IPS-18a (cell line): ENCODE measurements around the gene PRXL2A.
"Not testable (repeated sequence)": the region's sequence is repeated elsewhere in the genome, so short reads cannot be mapped to it uniquely, and the experiment has no call there.

Experiments
- H3K27ac ChIP-seq: one replicate; pipeline ENCODE4 v1.5.1; 2013; ENCODE audit warnings: low read length
- H3K27me3 ChIP-seq: one replicate; pipeline ENCODE4 v1.6.1; 2013; ENCODE audit warnings: mild to moderate bottlenecking, low read length; ENCODE audit not compliant: control insufficient read depth, insufficient read depth
- H3K36me3 ChIP-seq: one replicate; pipeline ENCODE4 v1.6.1; 2013; ENCODE audit warnings: low read depth, low read length; ENCODE audit not compliant: control insufficient read depth
- H3K4me1 ChIP-seq: one replicate; pipeline ENCODE4 v1.6.1; 2013; ENCODE audit warnings: low read depth, low read length; ENCODE audit not compliant: control insufficient read depth
- H3K4me3 ChIP-seq: one replicate; pipeline ENCODE4 v1.5.1; 2013; ENCODE audit warnings: low read length
- H3K9ac ChIP-seq: one replicate; pipeline ENCODE4 v1.6.1; 2013; ENCODE audit warnings: mild to moderate bottlenecking, low read length, moderate library complexity
- H3K9me3 ChIP-seq: one replicate; pipeline ENCODE4 v1.6.1; 2013; ENCODE audit warnings: low read depth, low read length; ENCODE audit not compliant: control insufficient read depth

PRXL2A gene

DNA sequence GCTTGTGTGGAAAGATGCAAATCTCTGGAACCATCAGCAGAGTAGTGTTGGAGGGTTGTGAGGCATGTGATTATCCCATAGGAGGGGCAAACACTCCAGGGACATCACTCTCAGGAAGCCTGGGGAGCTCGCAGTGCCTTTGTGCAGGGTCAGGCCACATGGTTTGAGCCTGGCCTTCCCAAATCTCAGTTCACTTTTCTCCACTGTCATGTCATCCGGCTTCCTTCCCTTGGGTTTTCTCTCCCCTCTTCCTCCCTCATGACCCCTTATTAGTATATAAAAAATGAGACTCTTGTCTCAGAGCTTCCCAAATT lies 66.2 kb downstream of the PRXL2A start:
- no peaks in the 10 kb centered on the region for H3K27me3 ChIP-seq
- H3K4me3 ChIP-seq = no peak overlapping the region
- H3K9me3 ChIP-seq = no peaks in the 10 kb centered on the region
- H3K4me1 ChIP-seq = peaks cover 19% of the 10 kb centered on the region
- H3K36me3 ChIP-seq = no peaks in the 10 kb centered on the region
- H3K9ac ChIP-seq = no peak overlapping the region
- H3K27ac ChIP-seq = no peak overlapping the region

GRCh38 chr10:80474941-80475340 lies 66.6 kb downstream of the PRXL2A start:
- Histone ChIP-seq H3K36me3 (no peaks in the 10 kb centered on the region), H3K4me1 (peaks cover 19% of the 10 kb centered on the region), H3K4me3 (no peak overlapping the region), H3K27ac (no peak overlapping the region), H3K9ac (no peak overlapping the region), H3K9me3 (no peaks in the 10 kb centered on the region), H3K27me3 (no peaks in the 10 kb centered on the region)

- H3K36me3 ChIP-seq, H3K9ac ChIP-seq, H3K27me3 ChIP-seq, H3K4me3 ChIP-seq, H3K9me3 ChIP-seq, H3K27ac ChIP-seq: not testable (repeated sequence)
- peaks cover 19% of the 10 kb centered on the region for H3K4me1 ChIP-seq
Measured at GRCh38 chr10:80475641-80476040, 67.3 kb downstream of the PRXL2A start.

- H3K27ac ChIP-seq = no peak overlapping the region
Measured at GRCh38 chr10:80476685-80477084, 68.3 kb downstream of the PRXL2A start.

DNA sequence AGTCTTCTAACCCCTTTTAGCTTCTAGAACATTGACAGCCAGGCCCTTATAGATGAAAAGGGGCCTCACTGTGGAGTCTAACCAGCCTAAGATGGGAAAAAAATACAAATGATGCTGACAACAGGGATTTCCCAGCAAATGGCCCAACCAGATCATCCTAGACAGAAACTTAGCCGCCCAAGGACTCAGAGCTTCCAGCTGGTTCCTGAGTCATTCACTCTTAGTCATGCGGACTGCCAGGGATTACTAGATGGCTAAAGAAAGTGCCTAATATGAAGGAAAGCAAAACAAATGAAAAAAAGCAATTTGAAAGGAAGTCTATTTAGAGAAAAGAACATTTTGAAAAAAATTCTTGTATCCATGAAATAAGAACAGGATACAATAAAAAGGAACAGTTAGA lies 69.5 kb downstream of the PRXL2A start:
- peaks cover 20% of the 10 kb centered on the region for H3K4me1 ChIP-seq

More at GRCh38 chr10:80476685-80477084, 68.3 kb downstream of the PRXL2A start:
- Histone ChIP-seq H3K4me1 (peaks cover 19% of the 10 kb centered on the region), H3K9me3 (no peaks in the 10 kb centered on the region), H3K27me3 (no peaks in the 10 kb centered on the region), H3K4me3 (no peak overlapping the region), H3K36me3 (no peaks in the 10 kb centered on the region), H3K9ac (no peak overlapping the region)

DNA sequence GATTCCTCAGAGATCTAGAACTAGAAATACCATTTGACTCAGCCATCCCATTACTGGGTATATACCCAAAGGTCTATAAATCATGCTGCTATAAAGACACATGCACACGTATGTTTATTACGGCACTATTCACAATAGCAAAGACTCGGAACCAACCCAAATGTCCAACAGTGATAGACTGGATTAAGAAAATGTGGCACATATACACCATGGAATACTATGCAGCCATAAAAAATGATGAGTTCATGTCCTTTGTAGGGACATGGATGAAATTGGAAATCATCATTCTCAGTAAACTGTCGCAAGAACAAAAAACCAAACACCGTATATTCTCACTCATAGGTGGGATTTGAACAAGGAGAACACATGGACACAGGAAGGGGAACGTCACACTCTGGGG lies 72.0 kb downstream of the PRXL2A start:
- H3K9me3 ChIP-seq, H3K27me3 ChIP-seq, H3K4me3 ChIP-seq, H3K36me3 ChIP-seq, H3K27ac ChIP-seq, H3K9ac ChIP-seq: not testable (repeated sequence)
- H3K4me1 ChIP-seq = peaks cover 16% of the 10 kb centered on the region

More for the DNA sequence above, 69.5 kb downstream of the PRXL2A start:
- Histone ChIP-seq H3K4me3 (no peak overlapping the region), H3K27ac (no peak overlapping the region), H3K9me3 (no peaks in the 10 kb centered on the region), H3K9ac (no peak overlapping the region), H3K36me3 (no peaks in the 10 kb centered on the region), H3K27me3 (no peaks in the 10 kb centered on the region)

DNA sequence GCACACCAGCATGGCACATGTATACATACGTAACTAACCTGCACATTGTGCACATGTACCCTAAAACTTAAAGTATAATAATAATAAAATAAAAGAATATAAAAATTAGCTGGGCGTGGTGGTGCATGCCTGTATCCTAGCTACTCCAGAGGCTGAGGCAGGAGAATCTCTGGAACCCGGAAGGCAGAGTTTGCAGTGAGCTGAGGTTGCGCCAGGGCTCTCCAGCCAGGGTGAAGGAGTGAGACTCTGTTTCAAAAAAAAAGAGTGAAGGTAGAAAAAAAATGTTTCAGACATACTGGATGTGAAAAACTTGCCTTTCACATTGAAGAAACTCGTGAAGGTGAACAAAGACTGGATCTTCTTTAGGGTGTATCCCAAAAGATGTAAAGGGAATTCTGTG lies 72.5 kb downstream of the PRXL2A start:
- no peaks in the 10 kb centered on the region for H3K27me3 ChIP-seq
- no peak overlapping the region for H3K9ac ChIP-seq
- no peaks in the 10 kb centered on the region for H3K36me3 ChIP-seq
- no peak overlapping the region for H3K27ac ChIP-seq
- H3K4me1 ChIP-seq = peaks cover 17% of the 10 kb centered on the region
- no peaks in the 10 kb centered on the region for H3K9me3 ChIP-seq
- H3K4me3 ChIP-seq = no peak overlapping the region

GRCh38 chr10:80484243-80484642 lies 75.9 kb downstream of the PRXL2A start:
- Histone ChIP-seq H3K9me3 (no peaks in the 10 kb centered on the region), H3K27me3 (no peaks in the 10 kb centered on the region), H3K9ac (no peak overlapping the region), H3K27ac (no peak overlapping the region), H3K4me3 (no peak overlapping the region), H3K4me1 (peaks cover 28% of the 10 kb centered on the region), H3K36me3 (no peaks in the 10 kb centered on the region)

DNA sequence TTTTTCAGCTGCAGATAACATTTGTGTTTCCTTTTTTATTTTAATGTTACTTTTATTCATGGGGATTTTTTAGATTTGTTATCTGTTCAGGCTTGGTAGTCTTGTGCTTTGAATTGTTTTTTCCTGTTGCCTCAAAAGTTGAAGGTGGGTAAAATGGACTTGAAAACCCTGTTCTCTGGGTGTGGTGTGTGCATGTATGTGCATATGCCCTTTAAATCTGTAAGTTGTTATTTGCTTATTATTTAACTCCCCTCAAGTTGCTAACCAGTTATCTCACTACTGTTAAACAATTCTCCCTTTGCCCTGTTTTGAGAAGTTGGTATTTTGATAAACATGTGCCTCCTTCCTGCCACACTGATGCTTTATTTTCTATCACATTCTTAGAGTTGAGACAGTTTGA lies 76.3 kb downstream of the PRXL2A start:
- Histone ChIP-seq H3K36me3 (no peaks in the 10 kb centered on the region), H3K4me3 (no peak overlapping the region), H3K27me3 (no peaks in the 10 kb centered on the region), H3K27ac (no peak overlapping the region), H3K4me1 (peaks cover 28% of the 10 kb centered on the region), H3K9ac (no peak overlapping the region), H3K9me3 (no peaks in the 10 kb centered on the region)

DNA sequence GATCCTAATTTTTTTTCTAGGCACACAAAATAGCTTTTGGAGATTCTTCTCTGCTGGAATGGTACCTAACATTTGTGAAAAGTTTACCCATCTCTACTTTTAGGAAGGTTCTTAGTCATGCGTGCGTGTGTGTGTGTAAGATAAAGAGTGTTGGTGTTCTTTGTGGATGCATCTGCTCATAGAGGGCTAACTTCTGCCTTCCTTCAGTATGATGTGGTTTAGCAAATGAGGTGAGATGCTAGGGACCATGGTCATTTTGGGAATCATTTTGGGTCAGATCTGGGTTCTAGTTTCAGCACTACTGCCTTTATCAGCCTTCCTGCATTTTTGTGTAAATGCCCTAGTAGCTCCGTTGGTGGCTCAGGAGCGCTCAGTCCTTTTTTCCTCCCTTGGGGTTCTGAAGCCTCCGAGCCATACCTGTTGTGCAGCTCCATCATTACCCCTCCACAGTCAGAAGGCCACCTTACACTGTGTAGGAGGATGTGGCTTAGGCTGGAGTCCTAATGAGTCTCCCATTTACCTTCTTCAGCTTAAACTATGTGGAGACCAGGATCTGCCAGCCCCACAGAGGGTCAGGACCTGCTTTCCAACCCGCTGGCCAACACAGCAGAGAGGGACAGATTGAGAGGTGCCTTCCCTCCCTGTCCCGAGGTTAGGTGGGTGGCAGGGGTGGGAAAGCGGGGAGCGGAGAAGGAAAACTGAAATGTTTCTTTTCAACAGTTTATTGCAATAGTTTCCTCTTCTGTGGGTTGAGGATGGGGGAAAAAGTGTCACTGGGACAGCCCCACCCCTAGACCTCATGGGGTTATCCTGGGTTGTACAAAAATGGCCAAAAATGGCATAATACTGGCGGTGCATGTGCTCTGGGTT lies 77.0 kb downstream of the PRXL2A start:
- no peaks in the 10 kb centered on the region for H3K36me3 ChIP-seq
- no peaks in the 10 kb centered on the region for H3K27me3 ChIP-seq
- H3K27ac ChIP-seq = no peak overlapping the region
- H3K4me3 ChIP-seq = no peak overlapping the region
- no peaks in the 10 kb centered on the region for H3K9me3 ChIP-seq
- H3K4me1 ChIP-seq = peaks cover 28% of the 10 kb centered on the region
- no peak overlapping the region for H3K9ac ChIP-seq

DNA sequence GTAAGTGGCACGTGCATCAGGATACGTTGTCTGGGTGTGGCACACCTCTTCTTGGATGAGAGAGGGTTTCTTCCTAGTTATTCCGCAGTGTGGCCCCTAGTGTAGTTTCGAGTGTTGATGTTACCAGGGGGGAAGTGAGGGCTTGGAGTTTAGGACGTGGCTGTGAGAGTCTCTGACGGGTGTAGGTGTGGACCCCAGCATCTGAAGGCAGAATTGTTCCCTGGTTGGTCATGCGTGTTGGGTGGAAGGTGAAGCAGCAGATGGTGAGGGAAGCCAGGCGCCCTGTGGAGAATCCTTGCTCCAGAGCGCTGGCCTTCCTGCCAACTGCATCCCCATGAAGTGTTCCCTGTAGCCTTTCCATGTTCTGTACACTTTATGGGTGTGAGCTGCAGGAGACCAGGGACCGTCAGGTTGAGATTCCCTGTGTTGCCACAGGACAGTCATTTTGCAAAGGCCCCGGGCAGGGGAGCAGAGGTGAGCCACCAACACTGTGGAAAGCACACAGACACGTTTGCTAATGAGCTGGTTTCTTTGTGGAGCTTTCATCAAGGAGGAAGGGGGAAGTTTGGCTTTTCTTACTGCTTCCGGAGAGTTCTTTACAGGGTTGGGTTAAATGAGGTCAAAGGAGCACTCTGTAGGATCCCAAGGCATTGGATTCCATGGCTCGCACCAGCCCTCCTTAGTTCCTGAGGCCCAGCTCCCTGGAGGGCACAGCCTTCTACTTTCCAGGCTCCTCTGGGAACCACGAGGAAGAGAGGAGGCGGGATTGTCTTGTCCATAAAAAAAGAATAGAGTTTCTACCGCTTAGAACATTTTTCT lies 77.8 kb downstream of the PRXL2A start:
- no peak overlapping the region for H3K4me3 ChIP-seq
- no peaks in the 10 kb centered on the region for H3K9me3 ChIP-seq
- H3K9ac ChIP-seq = no peak overlapping the region
- H3K4me1 ChIP-seq = peaks cover 28% of the 10 kb centered on the region
- H3K36me3 ChIP-seq = peaks cover 5% of the 10 kb centered on the region
- no peaks in the 10 kb centered on the region for H3K27me3 ChIP-seq
- H3K27ac ChIP-seq = no peak overlapping the region
